ENCODE measurements around the gene UBAC1. TPM values are rescaled to one million over a fixed set of nuclear protein-coding genes. Genes with fewer than 3 reads are reported as not detected.

Gene UBAC1
- polyA plus RNA-seq, 1 donor (not counting 4 experiments of a cell fraction or from before 2014, with no cell fraction given): 50.7 TPM

- FAIRE-seq (no peak), DNase-seq (ENCODE audit: low read depth, low spot score) (no peak)
- TF ChIP-seq CTCF (optimal IDR thresholded peaks at IDR 0.05 in 1 of 3, IDR thresholded peaks at IDR 0.05 in 1 of 3, conservative IDR thresholded peaks at IDR 0.05 in 1 of 3; ENCODE audit: extremely low read depth in 1 of 3, insufficient read depth in 2 of 3, low read length in 3 of 3) (no peak), EZH2 (IDR thresholded peaks at IDR 0.05; ENCODE audit: low read length) (no peak)
- Histone ChIP-seq H3K27me3 (ENCODE audit: control insufficient read depth, extremely low read depth, insufficient read depth, low read length) (no peaks in the 10 kb centered on the region), H3K36me3 (ENCODE audit: control insufficient read depth in 2 of 2, extremely low read depth in 1 of 2, insufficient read depth in 2 of 2, low read length in 2 of 2) (peaks cover 0 to 8% of the 10 kb centered on the region in 2 experiments), H3K9ac (ENCODE audit: control insufficient read depth, extremely low read depth, insufficient read depth, low read length) (no peak overlapping the region), H4K20me1 (ENCODE audit: control insufficient read depth, extremely low read depth, insufficient read depth, low read length) (no peaks in the 10 kb centered on the region), H2AFZ (ENCODE audit: control insufficient read depth, low read length) (no peak overlapping the region), H3K4me2 (ENCODE audit: control insufficient read depth, extremely low read depth, insufficient read depth, low read depth, low read length) (no peak overlapping the region), H3K79me2 (ENCODE audit: control insufficient read depth, insufficient read depth, low read length) (no peaks in the 10 kb centered on the region), H3K4me1 (ENCODE audit: control insufficient read depth, extremely low read depth, insufficient read depth, low read length) (no peaks in the 10 kb centered on the region), H3K4me3 (ENCODE audit: control insufficient read depth in 2 of 3, extremely low read depth in 1 of 3, insufficient read depth in 2 of 3, low read depth in 1 of 3, low read length in 3 of 3) (no peak overlapping the region), H3K9me1 (ENCODE audit: control insufficient read depth, extremely low read depth, insufficient read depth, low read length) (no peaks in the 10 kb centered on the region), H3K27ac (ENCODE audit: control insufficient read depth, insufficient read depth, low read length) (no peak overlapping the region), H3K9me3 (ENCODE audit: control insufficient read depth, low read depth, low read length) (no peaks in the 10 kb centered on the region)
- dilution Hi-C loops (cut with MboI; ENCODE audit: extremely low pct_ligation_motif_present, low sequenced_read_pairs): no loop called here
These were observed 43.5 kb upstream of the UBAC1 start for GRCh38 chr9:136004712-136005111.

GRCh38 chr9:136004219-136004618 lies 43.0 kb upstream of the UBAC1 start:
- Histone ChIP-seq H3K4me2 (ENCODE audit: control insufficient read depth, extremely low read depth, insufficient read depth, low read depth, low read length) (no peak overlapping the region), H4K20me1 (ENCODE audit: control insufficient read depth, extremely low read depth, insufficient read depth, low read length) (no peaks in the 10 kb centered on the region), H3K4me3 (ENCODE audit: control insufficient read depth in 2 of 3, extremely low read depth in 1 of 3, insufficient read depth in 2 of 3, low read depth in 1 of 3, low read length in 3 of 3) (no peak overlapping the region), H3K9me1 (ENCODE audit: control insufficient read depth, extremely low read depth, insufficient read depth, low read length) (no peaks in the 10 kb centered on the region), H3K27ac (ENCODE audit: control insufficient read depth, insufficient read depth, low read length) (no peak overlapping the region), H3K36me3 (ENCODE audit: control insufficient read depth in 2 of 2, extremely low read depth in 1 of 2, insufficient read depth in 2 of 2, low read length in 2 of 2) (peaks cover 0 to 4% of the 10 kb centered on the region in 2 experiments), H3K9ac (ENCODE audit: control insufficient read depth, extremely low read depth, insufficient read depth, low read length) (no peak overlapping the region), H3K27me3 (ENCODE audit: control insufficient read depth, extremely low read depth, insufficient read depth, low read length) (no peaks in the 10 kb centered on the region), H2AFZ (ENCODE audit: control insufficient read depth, low read length) (no peak overlapping the region), H3K79me2 (ENCODE audit: control insufficient read depth, insufficient read depth, low read length) (no peaks in the 10 kb centered on the region), H3K4me1 (ENCODE audit: control insufficient read depth, extremely low read depth, insufficient read depth, low read length) (no peaks in the 10 kb centered on the region), H3K9me3 (ENCODE audit: control insufficient read depth, low read depth, low read length) (no peaks in the 10 kb centered on the region)
- TF ChIP-seq CTCF (optimal IDR thresholded peaks at IDR 0.05 in 1 of 3, IDR thresholded peaks at IDR 0.05 in 1 of 3, conservative IDR thresholded peaks at IDR 0.05 in 1 of 3; ENCODE audit: extremely low read depth in 1 of 3, insufficient read depth in 2 of 3, low read length in 3 of 3): no peak
- no peak for TF ChIP-seq EZH2 (IDR thresholded peaks at IDR 0.05; ENCODE audit: low read length)
- dilution Hi-C loops (cut with MboI; ENCODE audit: extremely low pct_ligation_motif_present, low sequenced_read_pairs): no loop called here
- DNase-seq (ENCODE audit: low read depth, low spot score) (no peak), FAIRE-seq (no peak)
